HFF-Myc (cell line): ENCODE measurements around the gene TJP1.

Experiments
- DNase-seq: peaks from one replicate; pipeline ENCODE4 v3.0.0-alpha.2; 2011; ENCODE audit warnings: low read depth; ENCODE audit errors: extremely low read depth
- H3K4me3 ChIP-seq: replicated peaks from 2 replicates; pipeline ENCODE4 v1.5.1; 2011; ENCODE audit warnings: low read depth, mild to moderate bottlenecking, control low read depth, low read length
- TF ChIP-seq, protein P1 (sequence below): IDR thresholded peaks from 2 replicates; pipeline ENCODE4 v1.5.1; 2012; ENCODE audit warnings: mild to moderate bottlenecking, low read depth, low read length, control low read depth; ENCODE audit errors: missing control alignments

The TJP1 gene

DNA sequence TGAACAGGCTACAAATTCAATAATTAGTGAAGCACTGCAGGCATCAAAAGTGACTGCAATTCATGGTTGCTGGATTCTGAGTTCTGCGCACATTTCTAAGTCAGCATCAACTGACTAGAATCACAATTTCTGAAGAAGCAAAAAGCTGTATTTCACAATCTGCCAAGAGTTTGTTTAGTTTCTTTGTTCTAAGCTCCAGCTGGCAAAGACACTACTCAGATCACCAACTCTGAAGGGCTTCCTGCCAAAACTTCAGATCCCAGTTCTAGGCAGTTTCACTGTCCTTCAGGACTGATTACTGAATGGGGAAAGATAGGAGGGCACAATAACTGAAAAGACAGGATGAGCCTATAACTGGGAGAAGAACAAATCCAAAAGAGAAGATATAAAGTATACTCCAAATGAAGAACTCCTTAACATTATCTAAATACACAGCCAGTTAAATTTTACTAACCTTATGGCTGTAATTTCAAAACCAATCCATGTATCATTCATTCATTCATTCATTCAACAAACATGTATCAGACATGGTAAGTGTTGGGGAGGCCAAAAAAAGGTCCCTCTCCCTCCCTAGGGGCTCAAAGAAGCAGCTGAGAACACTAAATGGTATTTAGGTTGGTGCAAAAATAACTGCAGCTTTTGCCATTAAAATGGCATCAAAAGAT, 17.1 kb downstream of the TJP1 start:
- H3K4me3 ChIP-seq = no peak overlapping the region
- TF ChIP-seq, protein P1, sequence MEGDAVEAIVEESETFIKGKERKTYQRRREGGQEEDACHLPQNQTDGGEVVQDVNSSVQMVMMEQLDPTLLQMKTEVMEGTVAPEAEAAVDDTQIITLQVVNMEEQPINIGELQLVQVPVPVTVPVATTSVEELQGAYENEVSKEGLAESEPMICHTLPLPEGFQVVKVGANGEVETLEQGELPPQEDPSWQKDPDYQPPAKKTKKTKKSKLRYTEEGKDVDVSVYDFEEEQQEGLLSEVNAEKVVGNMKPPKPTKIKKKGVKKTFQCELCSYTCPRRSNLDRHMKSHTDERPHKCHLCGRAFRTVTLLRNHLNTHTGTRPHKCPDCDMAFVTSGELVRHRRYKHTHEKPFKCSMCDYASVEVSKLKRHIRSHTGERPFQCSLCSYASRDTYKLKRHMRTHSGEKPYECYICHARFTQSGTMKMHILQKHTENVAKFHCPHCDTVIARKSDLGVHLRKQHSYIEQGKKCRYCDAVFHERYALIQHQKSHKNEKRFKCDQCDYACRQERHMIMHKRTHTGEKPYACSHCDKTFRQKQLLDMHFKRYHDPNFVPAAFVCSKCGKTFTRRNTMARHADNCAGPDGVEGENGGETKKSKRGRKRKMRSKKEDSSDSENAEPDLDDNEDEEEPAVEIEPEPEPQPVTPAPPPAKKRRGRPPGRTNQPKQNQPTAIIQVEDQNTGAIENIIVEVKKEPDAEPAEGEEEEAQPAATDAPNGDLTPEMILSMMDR = no peak
- DNase-seq = no peak

DNA sequence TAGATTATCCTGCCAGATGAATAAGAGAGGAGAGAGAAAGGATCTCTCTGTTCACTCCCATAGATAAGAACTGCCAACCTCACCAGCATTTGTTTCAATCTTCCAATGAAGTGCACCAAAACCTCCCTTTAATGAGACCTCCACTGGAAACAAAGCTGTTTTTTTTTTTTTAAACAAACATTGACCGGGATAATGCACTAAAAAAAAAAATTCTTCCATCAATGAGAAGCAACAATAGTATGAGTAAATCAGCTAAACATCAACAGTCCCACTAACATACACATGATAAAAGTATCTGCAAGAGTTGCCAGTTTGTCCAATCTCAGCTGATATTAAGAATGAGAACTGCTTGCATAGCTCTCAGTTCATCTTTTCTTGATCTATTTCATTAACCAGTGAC, 19.9 kb downstream of the TJP1 start:
- H3K4me3 ChIP-seq = no peak overlapping the region
- TF ChIP-seq, protein P1 = no peak
- DNase-seq = no peak

DNA sequence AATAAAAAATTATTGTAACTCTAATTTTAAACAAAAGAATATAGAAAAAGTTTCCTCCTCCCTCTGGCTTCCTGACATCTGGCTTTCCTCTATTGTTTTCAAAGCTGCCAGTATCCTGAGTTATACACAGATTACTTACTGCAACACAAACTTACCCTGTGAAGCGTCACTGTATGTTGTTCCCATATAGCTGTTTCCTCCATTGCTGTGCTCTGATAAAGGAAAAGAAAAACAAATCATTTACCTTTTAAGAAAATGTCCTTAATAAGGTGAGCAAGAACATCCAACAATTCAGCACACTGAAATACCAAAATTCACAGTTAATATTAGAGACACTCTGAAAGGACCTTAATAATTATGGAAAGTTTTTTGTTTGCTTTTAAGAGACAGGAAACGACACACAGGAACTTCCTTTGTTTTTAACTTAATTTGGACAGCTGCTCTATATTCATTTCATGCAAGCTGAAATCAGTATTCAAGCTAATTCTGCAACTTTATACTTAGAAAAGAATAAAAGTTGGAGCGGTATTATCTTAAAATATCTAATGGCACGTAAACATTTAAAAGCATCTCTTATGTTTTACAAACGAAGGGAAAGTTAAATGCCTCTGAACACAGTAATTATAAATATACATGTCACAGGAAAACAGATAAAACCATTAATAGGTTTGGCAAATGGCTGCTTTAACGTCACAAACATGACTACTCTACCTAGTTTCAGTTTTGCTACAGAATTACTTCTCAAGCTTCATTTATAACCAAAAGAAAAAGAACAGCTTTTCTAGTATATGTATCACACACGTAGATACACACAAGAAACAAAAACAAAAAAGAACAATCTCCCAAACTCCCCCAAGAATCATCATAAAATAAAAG, 21.5 kb downstream of the TJP1 start:
- TF ChIP-seq, protein P1 = no peak
- no peak overlapping the region for H3K4me3 ChIP-seq
- DNase-seq = no peak

DNA sequence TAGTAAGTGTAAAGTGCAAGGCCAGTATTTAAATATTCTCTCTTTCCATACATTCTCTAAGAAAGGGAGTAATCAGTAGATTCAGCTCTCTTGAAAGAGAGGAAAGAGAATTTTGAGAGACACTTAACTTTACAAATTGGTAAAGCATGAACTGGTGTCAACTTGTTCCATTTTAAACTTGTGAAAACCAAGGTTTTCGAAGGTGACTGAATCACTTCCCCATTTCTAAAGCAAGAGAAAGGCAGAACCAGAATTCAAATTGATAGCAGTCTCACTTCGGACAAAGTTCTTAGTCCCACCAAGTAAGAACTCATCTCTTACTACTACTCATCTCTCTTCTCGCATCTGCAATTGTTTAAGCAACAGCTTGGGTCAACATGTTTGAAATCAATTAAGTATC, 22.4 kb downstream of the TJP1 start:
- no peak overlapping the region for H3K4me3 ChIP-seq
- TF ChIP-seq, protein P1 = no peak
- no peak for DNase-seq

DNA sequence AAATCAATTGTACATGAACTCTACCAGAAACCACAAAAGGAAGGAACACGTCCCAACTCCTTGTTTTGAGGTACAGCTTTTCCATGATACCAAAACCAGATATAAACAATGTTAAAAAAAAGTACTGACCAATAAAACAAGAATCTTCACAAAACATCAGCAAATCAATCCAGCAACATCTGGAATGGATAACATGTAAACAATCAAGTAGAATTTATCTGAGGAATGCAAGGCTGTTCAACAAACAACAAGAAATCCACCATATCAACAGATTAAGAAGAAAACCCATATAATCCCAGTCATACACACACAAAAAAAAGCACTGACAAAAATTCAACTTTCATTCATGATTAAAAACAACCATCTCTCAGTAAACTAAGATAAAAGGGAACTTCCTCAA, 26.7 kb downstream of the TJP1 start:
- TF ChIP-seq, protein P1 = no peak
- DNase-seq = no peak

DNA sequence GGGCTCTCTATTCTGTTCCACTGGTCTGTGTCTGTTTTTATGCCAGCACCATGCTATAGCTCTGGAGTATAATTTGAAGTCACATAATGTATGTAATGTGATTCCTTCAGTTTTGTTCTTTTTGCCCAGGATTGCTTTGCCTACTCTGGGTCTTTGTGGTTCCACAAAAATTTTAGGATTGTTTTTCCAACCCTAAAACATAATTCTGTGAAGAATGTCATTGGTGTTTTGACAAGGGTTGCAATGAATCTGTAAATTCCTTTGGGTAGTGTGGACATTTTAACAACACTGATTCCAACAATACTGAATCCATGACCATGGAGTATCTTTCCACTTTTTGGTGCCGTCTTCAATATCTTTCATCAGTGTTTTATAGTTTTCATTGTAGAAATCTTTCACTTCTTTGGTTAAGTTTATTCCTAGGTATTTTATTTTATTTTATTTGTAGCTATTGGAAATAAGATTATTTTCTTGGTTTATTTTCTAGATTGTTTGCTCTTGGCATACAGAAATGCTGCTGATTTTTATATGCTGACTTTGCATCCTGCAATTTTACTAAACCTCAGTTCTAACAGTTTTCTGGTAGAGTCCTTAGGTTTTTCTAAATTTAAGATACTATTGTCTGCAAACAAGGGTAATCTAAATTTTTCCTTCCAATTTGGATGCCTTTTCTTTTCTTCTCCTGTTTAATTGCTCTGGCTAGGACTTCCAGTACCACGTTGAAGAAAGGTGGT, 29.7 kb downstream of the TJP1 start:
- TF ChIP-seq, protein P1 = no peak
- DNase-seq = no peak
- H3K4me3 ChIP-seq = no peak overlapping the region

More for the DNA sequence above, 26.7 kb downstream of the TJP1 start:
- H3K4me3 ChIP-seq = no peak overlapping the region
